Neural progenitor cell (in vitro differentiated cells): ENCODE results near the gene GALNTL6.

Experiments used
- EZH2 ChIP-seq: fragments of 200-600 bp; sonication (generic); IDR thresholded peaks from 2 replicates; pipeline ENCODE4 v1.6.1; 2017; ENCODE audit warnings: antibody characterized with exemption, mild to moderate bottlenecking, moderate library complexity
- TF ChIP-seq, protein P1 (sequence below): fragments of 200-600 bp; sonication (generic); IDR thresholded peaks from 2 replicates; pipeline ENCODE4 v1.5.1; 2017; ENCODE audit warnings: antibody characterized with exemption, mild to moderate bottlenecking

DNA sequence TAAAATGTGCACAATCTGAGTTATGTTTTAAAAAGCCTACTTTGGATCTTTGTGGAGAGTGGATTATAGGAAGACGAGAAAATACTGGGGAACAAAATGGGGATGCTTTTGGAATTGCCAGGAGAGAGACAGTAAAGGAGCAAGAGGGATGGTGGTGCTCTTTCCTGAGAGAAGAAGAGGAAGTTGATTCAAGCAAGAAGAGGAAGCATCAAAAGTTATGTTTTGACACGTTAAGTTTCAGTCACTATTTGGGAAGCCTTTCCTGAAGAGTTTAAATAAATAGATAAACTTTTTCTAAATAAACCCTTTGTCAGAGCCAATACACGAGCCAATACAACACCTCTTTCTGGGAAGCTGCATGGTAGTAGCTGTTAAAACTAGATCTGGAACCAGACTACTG, 394.1 kb downstream of the GALNTL6 start:
- TF ChIP-seq, protein P1, sequence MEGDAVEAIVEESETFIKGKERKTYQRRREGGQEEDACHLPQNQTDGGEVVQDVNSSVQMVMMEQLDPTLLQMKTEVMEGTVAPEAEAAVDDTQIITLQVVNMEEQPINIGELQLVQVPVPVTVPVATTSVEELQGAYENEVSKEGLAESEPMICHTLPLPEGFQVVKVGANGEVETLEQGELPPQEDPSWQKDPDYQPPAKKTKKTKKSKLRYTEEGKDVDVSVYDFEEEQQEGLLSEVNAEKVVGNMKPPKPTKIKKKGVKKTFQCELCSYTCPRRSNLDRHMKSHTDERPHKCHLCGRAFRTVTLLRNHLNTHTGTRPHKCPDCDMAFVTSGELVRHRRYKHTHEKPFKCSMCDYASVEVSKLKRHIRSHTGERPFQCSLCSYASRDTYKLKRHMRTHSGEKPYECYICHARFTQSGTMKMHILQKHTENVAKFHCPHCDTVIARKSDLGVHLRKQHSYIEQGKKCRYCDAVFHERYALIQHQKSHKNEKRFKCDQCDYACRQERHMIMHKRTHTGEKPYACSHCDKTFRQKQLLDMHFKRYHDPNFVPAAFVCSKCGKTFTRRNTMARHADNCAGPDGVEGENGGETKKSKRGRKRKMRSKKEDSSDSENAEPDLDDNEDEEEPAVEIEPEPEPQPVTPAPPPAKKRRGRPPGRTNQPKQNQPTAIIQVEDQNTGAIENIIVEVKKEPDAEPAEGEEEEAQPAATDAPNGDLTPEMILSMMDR: no peak
- TF ChIP-seq EZH2: no peak
